Keratinocyte (primary cell): Measurements from ENCODE around the gene SWAP70. TPM values are rescaled to one million over a fixed set of nuclear protein-coding genes. Genes with fewer than 3 reads are reported as not detected.

ENCODE experiments used
- DNase-seq: peaks from one replicate; pipeline ENCODE4 v3.0.0-alpha.2; 2011; ENCODE audit warnings: low read depth, missing footprints, low spot score
- FAIRE-seq: peaks from 2 replicates; lab custom pipeline; 2011; peaks lifted over from hg19 to GRCh38; lab: Jason Lieb, UNC
- H2AFZ ChIP-seq: 2 replicates; pipeline ENCODE4 v1.6.0; 2012; ENCODE audit warnings: low read length, control low read depth, inconsistent platforms; ENCODE audit not compliant: control insufficient read depth
- H3K27ac ChIP-seq: 2 replicates; pipeline ENCODE4 v1.5.1; 2011; ENCODE audit warnings: low read length; ENCODE audit not compliant: control insufficient read depth, insufficient read depth
- H3K27me3 ChIP-seq: 3 replicates; pipeline ENCODE4 v1.6.0; 2011; ENCODE audit warnings: low read length; ENCODE audit not compliant: control insufficient read depth, insufficient read depth; ENCODE audit errors: extremely low read depth
- H3K36me3 ChIP-seq, 2 experiments: 2 replicates in 1 of 2; 3 replicates in 1 of 2; pipeline ENCODE4 v1.5.1; 2011; ENCODE audit warnings: low read length in 2 of 2, mild to moderate bottlenecking in 1 of 2; ENCODE audit not compliant: control insufficient read depth in 2 of 2, insufficient read depth in 2 of 2; ENCODE audit errors: extremely low read depth in 1 of 2
- H3K4me1 ChIP-seq: 3 replicates; pipeline ENCODE4 v1.5.1; 2011; ENCODE audit warnings: low read length; ENCODE audit not compliant: control insufficient read depth, insufficient read depth; ENCODE audit errors: extremely low read depth
- H3K4me2 ChIP-seq: 3 replicates; pipeline ENCODE4 v1.6.0; 2011; ENCODE audit warnings: low read depth, low read length; ENCODE audit not compliant: control insufficient read depth, insufficient read depth; ENCODE audit errors: extremely low read depth
- H3K4me3 ChIP-seq, 3 experiments: fragments of 200-600 bp in 1 of 3; sonication (generic) in 1 of 3; 2 replicates in 2 of 3; 3 replicates in 1 of 3; pipeline ENCODE4 v1.5.1; 2011 to 2016; ENCODE audit warnings: low read length in 3 of 3, mild to moderate bottlenecking in 3 of 3, control low read depth in 2 of 3, inconsistent platforms in 1 of 3, low read depth in 1 of 3, mixed read lengths in 1 of 3, mixed run types in 1 of 3, moderate library complexity in 1 of 3; ENCODE audit not compliant: control insufficient read depth in 2 of 3, insufficient read depth in 2 of 3; ENCODE audit errors: extremely low read depth in 1 of 3
- H3K79me2 ChIP-seq: 2 replicates; pipeline ENCODE4 v1.6.0; 2012; ENCODE audit warnings: low read length; ENCODE audit not compliant: control insufficient read depth, insufficient read depth
- H3K9ac ChIP-seq: 3 replicates; pipeline ENCODE4 v1.6.0; 2011; ENCODE audit warnings: low read length; ENCODE audit not compliant: control insufficient read depth, insufficient read depth; ENCODE audit errors: extremely low read depth
- H3K9me1 ChIP-seq: 3 replicates; pipeline ENCODE4 v1.6.0; 2011; ENCODE audit warnings: low read length; ENCODE audit not compliant: control insufficient read depth, insufficient read depth; ENCODE audit errors: extremely low read depth
- H3K9me3 ChIP-seq: 2 replicates; pipeline ENCODE4 v1.5.1; 2012; ENCODE audit warnings: low read depth, low read length; ENCODE audit not compliant: control insufficient read depth
- H4K20me1 ChIP-seq: 3 replicates; pipeline ENCODE4 v1.6.0; 2011; ENCODE audit warnings: low read length; ENCODE audit not compliant: control insufficient read depth, insufficient read depth; ENCODE audit errors: extremely low read depth
- CTCF ChIP-seq, 3 experiments: IDR thresholded peaks in 1 of 3; conservative IDR thresholded peaks in 1 of 3; optimal IDR thresholded peaks in 1 of 3; 2 replicates in 2 of 3; 3 replicates in 1 of 3; pipeline versions ENCODE3 to v1.5.1; 2011; ENCODE audit warnings: low read length in 3 of 3, mild to moderate bottlenecking in 3 of 3, moderate library complexity in 2 of 3, control low read depth in 1 of 3, inconsistent platforms in 1 of 3; ENCODE audit not compliant: insufficient read depth in 2 of 3; ENCODE audit errors: extremely low read depth in 1 of 3
- EZH2 ChIP-seq: IDR thresholded peaks from one replicate; pipeline ENCODE4 v1.6.1; 2012; ENCODE audit warnings: inconsistent platforms, mild to moderate bottlenecking, low read length, moderate library complexity
- dilution Hi-C: fragments of 300-500 bp; cut with MboI; formaldehyde crosslinking; loops from one replicate; pipeline ENCODE4 v1.7.0; 2020; ENCODE audit warnings: low sequenced_read_pairs; ENCODE audit not compliant: extremely low pct_ligation_motif_present
- polyA plus RNA-seq, 5 experiments: library from polyadenylated mRNA; depleted of rRNA in 3 of 5; stranded (reverse) in 3 of 5; stranded (forward) in 1 of 5; unstranded in 1 of 5; fragments of >200 nt; gene quantifications; 1 replicate in 1 of 5; 2 replicates in 3 of 5; 3 replicates in 1 of 5; pipeline versions ENCODE4 v1.2.1 to v1.2.3, GENCODE V29; 2011 to 2012; ENCODE audit warnings: missing spikeins in 2 of 5, low read depth in 1 of 5, low replicate concordance in 1 of 5

SWAP70 gene
- polyA plus RNA-seq, 1 donor (not counting 4 experiments of a cell fraction or from before 2014, with no cell fraction given) = 28.5 TPM

DNA sequence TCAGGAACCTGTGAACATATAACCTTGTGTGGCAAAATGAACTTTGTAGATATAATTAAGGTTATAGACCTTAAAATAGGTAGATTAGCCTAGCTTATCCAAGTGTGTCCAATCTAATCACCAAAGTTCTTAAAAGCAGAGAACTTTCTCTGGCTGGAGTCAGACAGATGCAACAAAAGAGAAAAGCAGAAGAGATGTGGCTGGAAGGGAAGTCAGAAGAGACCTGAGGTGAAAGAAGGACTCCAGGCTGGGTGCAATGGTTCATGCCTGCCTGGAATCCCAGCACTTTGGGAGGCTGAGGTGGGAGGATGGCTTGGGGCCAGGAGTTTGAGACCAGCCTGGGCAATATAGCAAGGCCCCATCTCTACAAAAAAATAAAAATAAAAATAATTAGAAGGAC, 39.4 kb upstream of the SWAP70 start:
- Histone ChIP-seq H3K36me3 (no peaks in the 10 kb centered on the region), H3K27ac (no peak overlapping the region), H2AFZ (no peak overlapping the region), H3K9ac (no peak overlapping the region), H3K4me3 (no peak overlapping the region), H3K9me1 (no peaks in the 10 kb centered on the region), H3K4me1 (peaks cover 5% of the 10 kb centered on the region), H3K27me3 (no peaks in the 10 kb centered on the region), H3K9me3 (no peaks in the 10 kb centered on the region), H3K79me2 (no peaks in the 10 kb centered on the region), H3K4me2 (no peak overlapping the region), H4K20me1 (no peaks in the 10 kb centered on the region)
- TF ChIP-seq EZH2 = no peak
- TF ChIP-seq CTCF (optimal IDR thresholded peaks at IDR 0.05 in 1 of 3, IDR thresholded peaks at IDR 0.05 in 1 of 3, conservative IDR thresholded peaks at IDR 0.05 in 1 of 3; ENCODE audit: extremely low read depth in 1 of 3, insufficient read depth in 2 of 3, low read length in 3 of 3) = no peak
- dilution Hi-C loops = no loop called here
- DNase-seq (no peak), FAIRE-seq (no peak)

DNA sequence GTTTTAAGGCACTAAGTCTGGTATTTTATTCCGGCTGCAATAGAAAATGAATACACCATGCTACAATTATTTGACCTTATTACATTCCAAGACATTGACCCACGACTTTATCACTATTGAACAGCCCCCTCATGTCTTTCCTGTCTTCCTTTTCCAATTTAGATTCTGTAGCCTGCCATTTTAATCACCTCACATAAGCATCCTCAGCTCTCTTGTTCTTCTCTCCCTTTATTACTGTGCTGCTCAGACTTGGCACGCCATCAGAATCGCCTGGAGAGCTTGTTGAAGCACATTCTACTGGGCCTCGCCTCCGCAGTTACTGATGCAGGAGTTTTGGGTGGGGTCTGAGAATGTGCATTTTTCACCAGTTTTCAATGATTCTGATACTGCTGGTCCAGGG, 38.7 kb upstream of the SWAP70 start:
- Histone ChIP-seq H4K20me1 (no peaks in the 10 kb centered on the region), H3K9me3 (no peaks in the 10 kb centered on the region), H3K79me2 (no peaks in the 10 kb centered on the region), H3K36me3 (no peaks in the 10 kb centered on the region), H3K4me2 (no peak overlapping the region), H3K9ac (no peak overlapping the region), H3K9me1 (no peaks in the 10 kb centered on the region), H2AFZ (no peak overlapping the region), H3K27me3 (no peaks in the 10 kb centered on the region), H3K4me3 (no peak overlapping the region), H3K4me1 (peaks cover 5% of the 10 kb centered on the region), H3K27ac (no peak overlapping the region)
- dilution Hi-C loops = no loop called here
- DNase-seq = no peak
- FAIRE-seq = peak; percentile 56
- TF ChIP-seq CTCF (optimal IDR thresholded peaks at IDR 0.05 in 1 of 3, IDR thresholded peaks at IDR 0.05 in 1 of 3, conservative IDR thresholded peaks at IDR 0.05 in 1 of 3; ENCODE audit: extremely low read depth in 1 of 3, insufficient read depth in 2 of 3, low read length in 3 of 3) (no peak), EZH2 (no peak)
